Right lobe of liver (tissue), 6 donors: ENCODE measurements around the gene KLC1. TPM values are rescaled to one million over a fixed set of nuclear protein-coding genes. Genes with fewer than 3 reads are reported as not detected.

ENCODE experiments used
- ATAC-seq, 4 donors: fragments of 200-7000 bp; cut with Tn5 transposase; one replicate each; pipeline ENCODE4 v1.9.1; 2020; ENCODE audit warnings: mild to moderate bottlenecking in 4 of 4, moderate library complexity in 4 of 4
- DNase-seq, 3 donors: peaks; one replicate each; pipeline ENCODE4 v3.0.0-alpha.2; 2020
- H3K27ac ChIP-seq, 3 donors: fragments of 200-600 bp; one replicate each; pipeline ENCODE4 v1.8.0; 2022
- H3K27me3 ChIP-seq, 2 donors: fragments of 200-600 bp; one replicate each; pipeline ENCODE4 v1.8.0; 2022
- H3K36me3 ChIP-seq, 4 donors: fragments of 200-600 bp; sonication (generic) in 1 of 4; one replicate each; pipeline versions ENCODE4 v1.5.1 to v1.8.0; 2017 to 2022; ENCODE audit warnings: control low read depth in 1 of 4
- H3K4me1 ChIP-seq, 4 donors: fragments of 200-600 bp; sonication (generic) in 1 of 4; one replicate each; pipeline versions ENCODE4 v1.5.1 to v1.8.0; 2017 to 2022; ENCODE audit warnings: control low read depth in 1 of 4
- H3K4me3 ChIP-seq, 3 donors: fragments of 200-600 bp; one replicate each; pipeline ENCODE4 v1.8.0; 2022
- H3K9me3 ChIP-seq, 4 donors: fragments of 200-600 bp; sonication (generic) in 1 of 4; one replicate each; pipeline versions ENCODE4 v1.5.1 to v1.8.0; 2017 to 2022; ENCODE audit warnings: control low read depth in 1 of 4
- CTCF ChIP-seq, 4 donors: fragments of 200-600 bp in 3 of 4; fragments of 450-650 bp in 1 of 4; IDR thresholded peaks; one replicate each; pipeline versions ENCODE4 v1.5.1 to v1.8.0; 2016 to 2022; ENCODE audit warnings: antibody characterized with exemption in 4 of 4, mild to moderate bottlenecking in 2 of 4
- POLR2A ChIP-seq: fragments of 450-650 bp; IDR thresholded peaks from one replicate; pipeline ENCODE4 v1.6.1; 2017; ENCODE audit warnings: antibody characterized with exemption, mild to moderate bottlenecking
- WGBS: methylation state at CpG from one replicate; pipeline ENCODE4 v1.1.6; 2018; ENCODE audit warnings: low coverage, low lambda C conversion rate; ENCODE audit not compliant: insufficient coverage; ENCODE audit errors: missing lambda C conversion rate; 5-methylcytosine and 5-hydroxymethylcytosine counted together
- intact Hi-C, 2 donors: fragments of 100-400 bp; cut with DNase I; formaldehyde crosslinking; loops; one replicate each; pipeline versions ENCODE4 v1.11.2 to v1.14.1; 2022
- small RNA-seq, 2 experiments: library from RNA; depleted of rRNA; stranded (forward); fragments of <200 nt; gene quantifications; one replicate each; pipeline ENCODE3, GENCODE V24; 2016
- total RNA-seq, 6 experiments: library from RNA; depleted of rRNA in 2 of 6; stranded (reverse); fragments of >200 nt in 2 of 6; fragmentation: NEBNext Ultra II Directional in 3 of 6; extraction: Animal tissue kit (Norgen Biotek cat#: 25700) in 3 of 6; gene quantifications; one replicate each; pipeline versions ENCODE4 v1.1.0 to v1.2.4, GENCODE V29; 2016 to 2023
- donor health status: DM: no; HTN: yes; CAD: no.
- donor health status: DM: no; HTN: no; CAD: no.
- donor health status: DM: no; HTN: no; CAD: no.
- donor health status: DM: no; HTN: yes; CAD: no.
- donor health status: DM: no; HTN: yes; CAD: no.

KLC1 gene
- total RNA-seq, 6 experiments from 2014 or later = 45.8 to 78.9 (median 58.0) TPM

GRCh38 chr14:103748534-103748857 is 119.5 kb downstream of the KLC1 start:
- H3K4me1 ChIP-seq = peaks cover 0 to 15% (median 4%) of the 10 kb centered on the region in 4 donors
- TF ChIP-seq POLR2A (no peak), CTCF (IDR thresholded peaks at IDR 0.05) (no peak)
- no peak overlapping the region for H3K4me3 ChIP-seq
- ATAC-seq = no peak
- peaks cover 0 to 19% (median 3%) of the 10 kb centered on the region in 4 donors for H3K36me3 ChIP-seq
- no peak overlapping the region for H3K27ac ChIP-seq
- WGBS = no CpG with 5 or more reads among the region's 5 CpGs
- intact Hi-C loops = no loop called here
- DNase-seq = no peak
- no peaks in the 10 kb centered on the region for H3K9me3 ChIP-seq
- no peaks in the 10 kb centered on the region for H3K27me3 ChIP-seq

- no peak for ATAC-seq
- Histone ChIP-seq H3K27ac (no peak overlapping the region), H3K9me3 (no peaks in the 10 kb centered on the region), H3K4me3 (no peak overlapping the region), H3K4me1 (peaks cover 0 to 15% (median 4%) of the 10 kb centered on the region in 4 donors), H3K27me3 (no peaks in the 10 kb centered on the region), H3K36me3 (peaks cover 0 to 19% (median 3%) of the 10 kb centered on the region in 4 donors)
- no peak for DNase-seq
- TF ChIP-seq POLR2A (no peak), CTCF (IDR thresholded peaks at IDR 0.05) (no peak)
- intact Hi-C loops = no loop called here
- WGBS = 93% methylated on average over 5 of the region's 5 CpGs
Measured at GRCh38 chr14:103749452-103749851, 120.4 kb downstream of the KLC1 start.

DNA sequence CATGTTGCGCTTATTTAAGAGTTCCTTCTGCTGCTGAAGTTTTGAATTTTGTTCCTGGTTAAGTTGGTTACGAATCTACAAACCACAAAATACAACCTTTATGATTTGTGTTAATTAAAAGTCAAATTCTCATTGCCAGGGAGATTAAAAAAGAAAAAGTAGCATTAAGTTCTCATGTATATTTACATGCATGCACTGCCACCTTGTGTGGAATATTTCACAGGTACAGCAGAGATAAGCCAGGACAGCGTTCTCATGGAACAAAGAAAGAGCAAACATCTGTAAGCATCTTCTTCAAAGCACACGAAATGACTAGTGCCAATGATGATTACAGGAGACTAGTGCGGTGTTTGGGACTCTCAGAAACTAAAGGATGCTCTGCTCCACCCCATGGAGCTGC is 120.8 kb downstream of the KLC1 start:
- no peak overlapping the region for H3K27ac ChIP-seq
- H3K27me3 ChIP-seq = no peaks in the 10 kb centered on the region
- H3K4me3 ChIP-seq = no peak overlapping the region
- DNase-seq (no peak), ATAC-seq (no peak)
- H3K4me1 ChIP-seq = peaks cover 0 to 11% (median 2%) of the 10 kb centered on the region in 4 donors
- peaks cover 0 to 19% (median 3%) of the 10 kb centered on the region in 4 donors for H3K36me3 ChIP-seq
- H3K9me3 ChIP-seq = no peaks in the 10 kb centered on the region
- TF ChIP-seq CTCF (IDR thresholded peaks at IDR 0.05) (peak in 2 of 4 donors; percentile 5 to 27), POLR2A (no peak)
- intact Hi-C loops = no loop called here
- WGBS = 77% methylated on average over 4 of the region's 5 CpGs

Small RNAs within 50 kb of the gene (small RNA-seq; reads per million reads assigned to genes)
- gene RF00019 = 0 reads per million in 2 experiments

Other genes with a start within 250 kb of the KLC1 start
- 10 to 100 TPM; 25.5 to 34.3 (median 27.3) TPM for gene MARK3, start 243.8 kb upstream of the KLC1 start, total RNA-seq
- 10 to 100 TPM in 2 of 6 experiments, 1 to 10 TPM in 4; 3.6 to 57.1 (median 6.7) TPM for gene CKB, start 106.4 kb upstream of the KLC1 start, total RNA-seq
- gene TRMT61A, start 100.0 kb upstream of the KLC1 start, total RNA-seq = 10 to 100 TPM in 2 of 6 experiments, 1 to 10 TPM in 4; 3.8 to 12.1 (median 4.8) TPM
- gene BAG5, start 66.6 kb upstream of the KLC1 start, total RNA-seq = 10 to 100 TPM in 4 of 6 experiments, 1 to 10 TPM in 2; 6.5 to 11.4 (median 10.9) TPM
- 10 to 100 TPM in 5 of 6 experiments, 1 to 10 TPM in 1; 7.5 to 17.7 (median 14.9) TPM for gene COA8, start 66.3 kb upstream of the KLC1 start, total RNA-seq
- 1 to 10 TPM in 5 of 6 experiments, under 1 TPM in 1; 0.88 to 6.3 (median 1.8) TPM for gene XRCC3, start 86.2 kb downstream of the KLC1 start, total RNA-seq
- gene ZFYVE21, start 86.6 kb downstream of the KLC1 start, total RNA-seq = 10 to 100 TPM; 20.9 to 35.2 (median 27.6) TPM
- 10 to 100 TPM in 5 of 6 experiments, 1 to 10 TPM in 1; 9.2 to 22.4 (median 13.9) TPM for gene PPP1R13B, start 218.4 kb downstream of the KLC1 start, total RNA-seq